Natural killer cell (primary cell): ENCODE data around the gene COL1A1. TPM values are rescaled to one million over a fixed set of nuclear protein-coding genes. Genes with fewer than 3 reads are reported as not detected.

Experiments used
- ATAC-seq, 3 donors: fragments of 150-1000 bp in 2 of 3; fragments of 200-7000 bp in 1 of 3; cut with Tn5 transposase; 1 replicate in 1 of 3; 2 replicates in 2 of 3; pipeline ENCODE4 v1.10.0; 2021; ENCODE audit warnings: mild to moderate bottlenecking in 2 of 3, moderate library complexity in 2 of 3
- DNase-seq, 2 donors: peaks; one replicate each; pipeline versions ENCODE4 v3.0.0 to v3.0.0-alpha.2; 2013 to 2021; ENCODE audit warnings: mixed read lengths in 1 of 2
- H3K27ac ChIP-seq: one replicate; pipeline ENCODE4 v1.5.1; 2013; ENCODE audit warnings: mild to moderate bottlenecking, low read length
- H3K27me3 ChIP-seq: one replicate; pipeline ENCODE4 v1.6.1; 2013; ENCODE audit warnings: low read length; ENCODE audit not compliant: control insufficient read depth, insufficient read depth
- H3K36me3 ChIP-seq: one replicate; pipeline ENCODE4 v1.6.1; 2013; ENCODE audit warnings: low read length; ENCODE audit not compliant: control insufficient read depth, insufficient read depth
- H3K4me1 ChIP-seq: one replicate; pipeline ENCODE4 v1.6.1; 2013; ENCODE audit warnings: low read length; ENCODE audit not compliant: control insufficient read depth, insufficient read depth
- H3K4me3 ChIP-seq: one replicate; pipeline ENCODE4 v1.5.1; 2013; ENCODE audit warnings: low read length
- H3K9me3 ChIP-seq: one replicate; pipeline ENCODE4 v1.6.1; 2013; ENCODE audit warnings: low read length; ENCODE audit not compliant: control insufficient read depth, insufficient read depth
- H3K27ac Mint-ChIP-seq, 2 donors: one replicate each; pipeline ENCODE4 v1.8.0; 2022; ENCODE audit warnings: mild to moderate bottlenecking in 2 of 2, mixed read lengths in 2 of 2, moderate library complexity in 1 of 2
- H3K27me3 Mint-ChIP-seq, 2 donors: one replicate each; pipeline ENCODE4 v1.8.0; 2022; ENCODE audit warnings: low read depth in 2 of 2, mixed read lengths in 2 of 2
- H3K36me3 Mint-ChIP-seq: one replicate; pipeline ENCODE4 v1.8.0; 2022; ENCODE audit warnings: mixed read lengths
- H3K4me1 Mint-ChIP-seq, 2 donors: one replicate each; pipeline ENCODE4 v1.8.0; 2022; ENCODE audit warnings: mixed read lengths in 2 of 2
- H3K4me3 Mint-ChIP-seq: one replicate; pipeline ENCODE4 v1.8.0; 2022; ENCODE audit warnings: mild to moderate bottlenecking, moderate library complexity, mixed read lengths
- H3K9me3 Mint-ChIP-seq, 2 donors: one replicate each; pipeline ENCODE4 v1.8.0; 2022; ENCODE audit warnings: mixed read lengths in 2 of 2
- CTCF ChIP-seq: fragments of 200-600 bp; IDR thresholded peaks from one replicate; pipeline ENCODE4 v1.8.0; 2022; ENCODE audit warnings: antibody characterized with exemption
- WGBS: methylation state at CpG from one replicate; pipeline ENCODE4 v1.1.7; 2013; ENCODE audit warnings: missing lambda C conversion rate; ENCODE audit not compliant: insufficient coverage; 5-methylcytosine and 5-hydroxymethylcytosine counted together
- intact Hi-C: fragments of 100-400 bp; cut with micrococcal nuclease; formaldehyde crosslinking; loops from one replicate; pipeline ENCODE4 v1.14.2; 2022
- total RNA-seq, 4 donors: library from RNA; stranded (reverse); fragments of 120-200 nt in 1 of 4; gene quantifications; one replicate each; pipeline versions ENCODE4 v1.2.3 to v1.2.4, GENCODE V29; 2013 to 2022

The COL1A1 gene
- total RNA-seq, 3 donors from 2014 or later (not counting 1 experiment from before 2014, with no cell fraction given): 2.3 to 7.5 (median 2.6) TPM

GRCh38 chr17:50146927-50147665 lies 54.3 kb downstream of the COL1A1 start:
- peak overlapping the region; percentile 91 to 98 for H3K27ac Mint-ChIP-seq
- H3K27me3 ChIP-seq: no peaks in the 10 kb centered on the region
- H3K27ac ChIP-seq: peak overlapping the region; percentile 62
- H3K36me3 ChIP-seq: peaks cover 32% of the 10 kb centered on the region
- no peaks in the 10 kb centered on the region for H3K9me3 ChIP-seq
- H3K4me3 Mint-ChIP-seq: peak overlapping the region; percentile 97
- H3K36me3 Mint-ChIP-seq: no peaks in the 10 kb centered on the region
- DNase-seq (peak in 1 of 2 donors; percentile 58), ATAC-seq (no peak)
- no peaks in the 10 kb centered on the region for H3K27me3 Mint-ChIP-seq
- peak overlapping the region; percentile 85 for H3K4me3 ChIP-seq
- H3K4me1 Mint-ChIP-seq: peaks cover 64 to 76% of the 10 kb centered on the region in 2 donors
- 25% methylated on average over 13 of the region's 15 CpGs for WGBS
- H3K9me3 Mint-ChIP-seq: no peaks in the 10 kb centered on the region
- intact Hi-C loops: no loop called here
- TF ChIP-seq CTCF: no peak
- peaks cover 75% of the 10 kb centered on the region for H3K4me1 ChIP-seq

GRCh38 chr17:50146230-50146926 lies 55.1 kb downstream of the COL1A1 start:
- Mint-ChIP-seq H3K4me1 (peaks cover 70 to 77% of the 10 kb centered on the region in 2 donors), H3K27ac (peak overlapping the region; percentile 91 to 98), H3K36me3 (no peaks in the 10 kb centered on the region), H3K27me3 (no peaks in the 10 kb centered on the region), H3K9me3 (no peaks in the 10 kb centered on the region), H3K4me3 (peak overlapping the region; percentile 97)
- TF ChIP-seq CTCF: no peak
- Histone ChIP-seq H3K36me3 (peaks cover 36% of the 10 kb centered on the region), H3K9me3 (no peaks in the 10 kb centered on the region), H3K27ac (peak overlapping the region; percentile 62), H3K4me3 (peak overlapping the region; percentile 85), H3K4me1 (peaks cover 75% of the 10 kb centered on the region), H3K27me3 (no peaks in the 10 kb centered on the region)
- intact Hi-C loops: no loop called here
- DNase-seq (peak in 1 of 2 donors; percentile 50), ATAC-seq (no peak)
- 81% methylated on average over 7 of the region's 10 CpGs for WGBS

- Histone ChIP-seq H3K4me1 (peaks cover 80% of the 10 kb centered on the region), H3K9me3 (no peaks in the 10 kb centered on the region), H3K27me3 (no peaks in the 10 kb centered on the region), H3K4me3 (no peak overlapping the region), H3K27ac (no peak overlapping the region), H3K36me3 (peaks cover 43% of the 10 kb centered on the region)
- DNase-seq (no peak), ATAC-seq (no peak)
- TF ChIP-seq CTCF: no peak
- Mint-ChIP-seq H3K4me1 (peaks cover 77 to 82% of the 10 kb centered on the region in 2 donors), H3K27me3 (no peaks in the 10 kb centered on the region), H3K4me3 (peak overlapping the region; percentile 35), H3K9me3 (no peaks in the 10 kb centered on the region), H3K27ac (peak overlapping the region; percentile 11 to 98), H3K36me3 (no peaks in the 10 kb centered on the region)
- intact Hi-C loops: no loop called here
- 73% methylated on average over 11 of the region's 11 CpGs for WGBS
Measured at GRCh38 chr17:50145532-50146229, 55.8 kb downstream of the COL1A1 start.
